ENCODE data around the gene MOCS2. TPM values are rescaled to one million over a fixed set of nuclear protein-coding genes. Genes with fewer than 3 reads are reported as not detected.

MOCS2 gene
- total RNA-seq, 2 donors from 2014 or later = 30.4 to 51.3 TPM

DNA sequence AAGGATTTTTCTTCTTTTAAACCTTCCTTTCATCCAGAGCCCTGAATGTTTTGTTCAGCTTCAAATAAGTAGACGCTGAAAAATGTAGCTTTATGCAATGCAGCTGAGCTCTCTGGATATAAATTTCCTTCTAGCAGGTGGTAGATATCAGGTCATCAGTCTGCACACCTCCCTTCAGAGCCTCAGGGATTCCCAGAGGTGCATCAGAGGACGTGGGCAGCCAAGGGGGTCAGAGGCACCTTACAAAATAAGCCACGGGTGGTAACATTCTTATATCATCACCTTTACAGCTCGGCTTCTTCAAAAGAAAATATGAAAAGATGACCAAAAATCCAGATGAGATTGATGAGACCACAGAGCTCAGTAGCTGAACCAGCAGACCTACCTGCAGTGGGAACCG lies 19.3 kb downstream of the MOCS2 start:
- intact Hi-C loops (cut with DNase I) = loop anchor here (10.0 kb wide), 1 partner anchor 395 kb away; no protein-coding TSS in a partner anchor
- no peaks in the 10 kb centered on the region for H3K9me3 ChIP-seq
- 72% methylated on average over 5 of the region's 5 CpGs for WGBS

DNA sequence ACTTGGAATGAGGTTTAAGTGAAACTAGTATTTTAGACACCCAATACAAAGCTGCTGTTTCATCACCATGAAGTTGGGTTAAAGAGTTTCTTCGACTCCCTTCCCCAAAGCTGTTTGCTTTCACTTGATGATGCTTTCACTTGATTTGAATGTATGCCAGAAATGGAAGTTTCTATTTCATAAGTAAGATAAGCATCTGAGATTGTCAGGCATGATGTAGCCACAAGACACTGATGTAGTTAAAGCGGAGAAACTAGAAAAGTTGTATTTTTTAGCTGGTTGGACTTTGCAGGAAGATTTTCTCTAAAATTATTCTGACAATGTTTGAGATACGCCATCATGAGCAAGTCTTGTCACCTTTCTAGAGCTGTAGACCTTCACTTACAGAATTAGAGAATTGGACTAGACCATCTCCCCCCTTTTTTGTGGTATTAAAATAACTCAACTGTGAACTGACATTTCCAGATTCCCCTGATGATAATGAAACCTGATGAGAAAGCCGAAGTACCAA lies 20.0 kb downstream of the MOCS2 start:
- TF ChIP-seq POLR2A (IDR thresholded peaks at IDR 0.05) = no peak
- TF ChIP-seq, protein P1, sequence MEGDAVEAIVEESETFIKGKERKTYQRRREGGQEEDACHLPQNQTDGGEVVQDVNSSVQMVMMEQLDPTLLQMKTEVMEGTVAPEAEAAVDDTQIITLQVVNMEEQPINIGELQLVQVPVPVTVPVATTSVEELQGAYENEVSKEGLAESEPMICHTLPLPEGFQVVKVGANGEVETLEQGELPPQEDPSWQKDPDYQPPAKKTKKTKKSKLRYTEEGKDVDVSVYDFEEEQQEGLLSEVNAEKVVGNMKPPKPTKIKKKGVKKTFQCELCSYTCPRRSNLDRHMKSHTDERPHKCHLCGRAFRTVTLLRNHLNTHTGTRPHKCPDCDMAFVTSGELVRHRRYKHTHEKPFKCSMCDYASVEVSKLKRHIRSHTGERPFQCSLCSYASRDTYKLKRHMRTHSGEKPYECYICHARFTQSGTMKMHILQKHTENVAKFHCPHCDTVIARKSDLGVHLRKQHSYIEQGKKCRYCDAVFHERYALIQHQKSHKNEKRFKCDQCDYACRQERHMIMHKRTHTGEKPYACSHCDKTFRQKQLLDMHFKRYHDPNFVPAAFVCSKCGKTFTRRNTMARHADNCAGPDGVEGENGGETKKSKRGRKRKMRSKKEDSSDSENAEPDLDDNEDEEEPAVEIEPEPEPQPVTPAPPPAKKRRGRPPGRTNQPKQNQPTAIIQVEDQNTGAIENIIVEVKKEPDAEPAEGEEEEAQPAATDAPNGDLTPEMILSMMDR (IDR thresholded peaks at IDR 0.05) = no peak
- TF ChIP-seq POLR2AphosphoS5 (IDR thresholded peaks at IDR 0.05) = no peak
- WGBS = 53% methylated on average over 4 of the region's 4 CpGs
- no peak overlapping the region for H3K27ac ChIP-seq
- H3K4me3 ChIP-seq = no peak overlapping the region
- H3K36me3 ChIP-seq = no peaks in the 10 kb centered on the region
- no peaks in the 10 kb centered on the region for H3K4me1 ChIP-seq (replicated peaks)
- H3K27me3 ChIP-seq (replicated peaks; ENCODE audit: insufficient read depth) = no peaks in the 10 kb centered on the region
- DNase-seq (ENCODE audit: low spot score) = no peak
- intact Hi-C loops (cut with DNase I) = no loop called here
- H3K9me3 ChIP-seq = no peaks in the 10 kb centered on the region

More for the DNA sequence above, 19.3 kb downstream of the MOCS2 start:
- no peak for DNase-seq (ENCODE audit: low spot score)
- Histone ChIP-seq H3K4me3 (no peak overlapping the region), H3K27ac (no peak overlapping the region), H3K36me3 (no peaks in the 10 kb centered on the region), H3K27me3 (replicated peaks; ENCODE audit: insufficient read depth) (no peaks in the 10 kb centered on the region), H3K4me1 (replicated peaks) (no peaks in the 10 kb centered on the region)
- no peak for TF ChIP-seq POLR2AphosphoS5 (IDR thresholded peaks at IDR 0.05)
- TF ChIP-seq, protein P1 (IDR thresholded peaks at IDR 0.05) = no peak
- no peak for TF ChIP-seq POLR2A (IDR thresholded peaks at IDR 0.05)

DNA sequence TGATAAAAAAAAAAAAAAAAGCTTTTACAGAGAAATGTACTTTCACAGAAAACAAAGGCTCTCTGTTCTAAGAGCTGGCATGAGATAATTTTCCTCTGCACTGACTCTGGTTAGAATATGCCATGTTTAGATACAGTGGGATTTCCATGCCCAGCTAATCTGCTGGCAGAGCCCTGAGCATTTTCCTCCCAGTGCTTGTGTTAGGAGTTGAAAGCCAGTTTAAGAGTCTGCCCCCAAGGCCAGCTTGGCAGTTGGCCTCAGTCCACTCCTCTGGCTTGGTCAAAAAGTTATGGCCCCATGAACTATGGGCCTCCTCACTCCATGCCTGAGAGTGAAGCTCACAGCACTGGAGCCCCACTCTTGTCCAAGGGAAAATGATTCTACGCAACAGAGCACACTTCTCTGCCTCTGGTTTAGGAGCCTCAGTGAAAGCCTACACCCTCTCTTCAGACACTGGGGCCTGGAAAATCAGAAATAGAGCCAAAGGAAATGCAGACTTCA lies 21.9 kb downstream of the MOCS2 start:
- no peak overlapping the region for H3K27ac ChIP-seq
- DNase-seq (ENCODE audit: low spot score) = no peak
- intact Hi-C loops (cut with DNase I) = no loop called here

DNA sequence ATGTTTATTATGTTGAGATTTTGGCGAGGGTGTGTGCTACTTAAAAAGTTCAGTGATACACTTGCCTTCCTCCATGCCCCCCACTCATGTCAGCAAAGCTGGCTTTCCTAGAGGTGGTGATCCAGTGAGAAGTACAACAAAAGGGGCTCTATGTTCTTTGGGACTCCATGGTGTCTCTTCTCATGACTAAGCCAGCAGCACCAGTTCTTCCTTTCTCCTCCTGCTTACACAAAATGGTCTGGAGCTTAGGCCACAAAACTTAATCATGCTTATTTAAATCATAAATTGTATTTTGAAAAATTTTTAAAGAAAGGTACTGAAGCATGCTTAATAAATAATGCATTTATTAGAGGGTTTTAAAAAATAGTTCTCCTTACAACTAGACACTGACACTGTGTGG lies 22.4 kb downstream of the MOCS2 start:
- TF ChIP-seq, protein P1 (IDR thresholded peaks at IDR 0.05) = no peak
- no peak for TF ChIP-seq POLR2AphosphoS5 (IDR thresholded peaks at IDR 0.05)
- no peak for TF ChIP-seq POLR2A (IDR thresholded peaks at IDR 0.05)
- no peaks in the 10 kb centered on the region for H3K36me3 ChIP-seq
- intact Hi-C loops (cut with DNase I) = no loop called here
- DNase-seq (ENCODE audit: low spot score) = no peak
- H3K27me3 ChIP-seq (replicated peaks; ENCODE audit: insufficient read depth) = no peaks in the 10 kb centered on the region
- no peak overlapping the region for H3K27ac ChIP-seq
- no peaks in the 10 kb centered on the region for H3K4me1 ChIP-seq (replicated peaks)
- no peaks in the 10 kb centered on the region for H3K9me3 ChIP-seq
- WGBS = 85% methylated on average over 1 of the region's 1 CpG
- H3K4me3 ChIP-seq = no peak overlapping the region

More for the DNA sequence above, 21.9 kb downstream of the MOCS2 start:
- 100% methylated on average over 1 of the region's 1 CpG for WGBS
- Histone ChIP-seq H3K27me3 (replicated peaks; ENCODE audit: insufficient read depth) (no peaks in the 10 kb centered on the region), H3K4me1 (replicated peaks) (no peaks in the 10 kb centered on the region), H3K4me3 (no peak overlapping the region), H3K9me3 (no peaks in the 10 kb centered on the region), H3K36me3 (no peaks in the 10 kb centered on the region)
- TF ChIP-seq, protein P1 (IDR thresholded peaks at IDR 0.05) = no peak
- TF ChIP-seq POLR2AphosphoS5 (IDR thresholded peaks at IDR 0.05) = no peak
- TF ChIP-seq POLR2A (IDR thresholded peaks at IDR 0.05) = no peak
